Measurements from ENCODE around the gene TFDP3.

The TFDP3 gene

GRCh38 chrX:133185119-133185518, 33.0 kb downstream of the TFDP3 start:
- DNase-seq = no peak

GRCh38 chrX:133183806-133184205, 34.3 kb downstream of the TFDP3 start:
- no peak for DNase-seq

- DNase-seq = no peak
Measured at GRCh38 chrX:133179500-133179899, 38.7 kb downstream of the TFDP3 start.

GRCh38 chrX:133177202-133177601, 41.0 kb downstream of the TFDP3 start:
- DNase-seq = no peak

GRCh38 chrX:133175605-133176004, 42.5 kb downstream of the TFDP3 start:
- DNase-seq = no peak

- no peak for DNase-seq
Measured at GRCh38 chrX:133175162-133175561, 43.0 kb downstream of the TFDP3 start.

- DNase-seq = peak; percentile 27
Measured at GRCh38 chrX:133171962-133172708, 46.0 kb downstream of the TFDP3 start.
